ENCODE measurements around the gene COX20. TPM values are rescaled to one million over a fixed set of nuclear protein-coding genes. Genes with fewer than 3 reads are reported as not detected.

COX20 gene
- total RNA-seq, 1 experiment from 2014 or later: 33.1 TPM

GRCh38 chr1:244804841-244805240, 30.6 kb upstream of the COX20 start (continued):
- no peak for TF ChIP-seq CBFB (CRISPR knock-in tag; IDR thresholded peaks at IDR 0.05; ENCODE audit: low read depth)
- no peak for TF ChIP-seq MYBL2 (CRISPR knock-in tag; IDR thresholded peaks at IDR 0.05)
- TF ChIP-seq MAX (CRISPR knock-in tag; IDR thresholded peaks at IDR 0.05): no peak
- TF ChIP-seq OVOL2 (CRISPR knock-in tag; IDR thresholded peaks at IDR 0.05; ENCODE audit: borderline replicate concordance): no peak
- TF ChIP-seq MLX (CRISPR knock-in tag; IDR thresholded peaks at IDR 0.05): no peak
- TF ChIP-seq ZNF219 (CRISPR knock-in tag; IDR thresholded peaks at IDR 0.05; ENCODE audit: borderline replicate concordance): no peak
- no peak for TF ChIP-seq TEAD4 (CRISPR knock-in tag; IDR thresholded peaks at IDR 0.05)

GRCh38 chr1:244807138-244807537, 28.3 kb upstream of the COX20 start:
- POLR2A ChIA-PET: no interaction called here
- peaks cover 16% of the 10 kb centered on the region for H3K4me1 Mint-ChIP-seq

GRCh38 chr1:244810221-244810620, 25.2 kb upstream of the COX20 start:
- no peak for DNase-seq (ENCODE audit: low spot score)
- POLR2A ChIA-PET: interaction anchor here (1.0 kb wide), 1 partner anchor 158 kb away, joined by 3 read pairs; the partner anchor contains the start of gene DESI2
- Mint-ChIP-seq H3K27me3 (ENCODE audit: low read depth) (no peaks in the 10 kb centered on the region), H3K36me3 (no peaks in the 10 kb centered on the region), H3K4me3 (no peak overlapping the region), H3K4me1 (peaks cover 27% of the 10 kb centered on the region), H3K9me3 (no peaks in the 10 kb centered on the region), H3K27ac (no peak overlapping the region)
- CTCF ChIA-PET: interaction anchor here (1.6 kb wide), 1 partner anchor 8 kb away, joined by 6 read pairs; no protein-coding TSS in a partner anchor
- ATAC-seq: no peak
- TF ChIP-seq SOX15 (CRISPR knock-in tag; IDR thresholded peaks at IDR 0.05) (no peak), TCF7 (CRISPR knock-in tag; IDR thresholded peaks at IDR 0.05; ENCODE audit: low read depth) (no peak), PREB (CRISPR knock-in tag; IDR thresholded peaks at IDR 0.05; ENCODE audit: borderline replicate concordance) (no peak), JUN (CRISPR knock-in tag; IDR thresholded peaks at IDR 0.05) (no peak), CTCF (IDR thresholded peaks at IDR 0.05) (no peak), ZNF423 (CRISPR knock-in tag; IDR thresholded peaks at IDR 0.05) (no peak), MAX (CRISPR knock-in tag; IDR thresholded peaks at IDR 0.05) (no peak), PRRX2 (CRISPR knock-in tag; IDR thresholded peaks at IDR 0.05) (no peak), IRF1 (CRISPR knock-in tag; IDR thresholded peaks at IDR 0.05) (no peak), ETV6 (CRISPR knock-in tag; IDR thresholded peaks at IDR 0.05) (no peak), GTF2I (CRISPR knock-in tag; conservative IDR thresholded peaks at IDR 0.05) (no peak), EMX1 (CRISPR knock-in tag; IDR thresholded peaks at IDR 0.05) (no peak), E2F1 (CRISPR knock-in tag; IDR thresholded peaks at IDR 0.05) (no peak)

More at GRCh38 chr1:244807138-244807537, 28.3 kb upstream of the COX20 start:
- ATAC-seq: no peak
- CTCF ChIA-PET: no interaction called here
- Mint-ChIP-seq H3K4me3 (no peak overlapping the region), H3K9me3 (no peaks in the 10 kb centered on the region), H3K27ac (peak overlapping the region; percentile 72; the same call in 1 of the 2 replicates), H3K27me3 (ENCODE audit: low read depth) (no peaks in the 10 kb centered on the region), H3K36me3 (no peaks in the 10 kb centered on the region)
- DNase-seq (ENCODE audit: low spot score): no peak
- no peak for TF ChIP-seq ESRRA (CRISPR knock-in tag; IDR thresholded peaks at IDR 0.05; ENCODE audit: borderline replicate concordance)
- TF ChIP-seq ZNF512 (CRISPR knock-in tag; IDR thresholded peaks at IDR 0.05; ENCODE audit: borderline replicate concordance): peak; percentile 95
